Vagina (tissue), 2 donors: ENCODE data around the gene RPS6KA2. TPM values are rescaled to one million over a fixed set of nuclear protein-coding genes. Genes with fewer than 3 reads are reported as not detected.

Experiments used
- DNase-seq, 2 donors: peaks; one replicate each; pipeline ENCODE4 v3.0.0-alpha.2; 2017; ENCODE audit errors: extremely low spot score in 2 of 2
- H3K27ac ChIP-seq: fragments of 200-600 bp; sonication (generic); one replicate; pipeline ENCODE4 v1.5.1; 2019
- H3K27me3 ChIP-seq: fragments of 200-600 bp; sonication (generic); one replicate; pipeline ENCODE4 v1.5.1; 2019
- H3K36me3 ChIP-seq, 2 donors: fragments of 200-600 bp; sonication (generic); one replicate each; pipeline ENCODE4 v1.5.1; 2017 to 2019
- H3K4me1 ChIP-seq: fragments of 200-600 bp; sonication (generic); one replicate; pipeline ENCODE4 v1.5.1; 2019
- H3K4me3 ChIP-seq, 2 donors: fragments of 200-600 bp; sonication (generic); 1 replicate in 1 of 2; 2 replicates in 1 of 2; pipeline ENCODE4 v1.5.1; 2016 to 2019
- H3K9me3 ChIP-seq: fragments of 200-600 bp; sonication (generic); one replicate; pipeline ENCODE4 v1.5.1; 2019
- POLR2A ChIP-seq, 2 donors: fragments of 450-650 bp; IDR thresholded peaks; one replicate each; pipeline ENCODE4 v1.6.1; 2017; ENCODE audit warnings: antibody characterized with exemption in 2 of 2, mild to moderate bottlenecking in 2 of 2, moderate library complexity in 2 of 2
- POLR2AphosphoS5 ChIP-seq, 2 donors: sonication (generic); formaldehyde crosslinking; IDR thresholded peaks; one replicate each; pipeline ENCODE4 v1.9.0; 2017; ENCODE audit warnings: antibody characterized with exemption in 2 of 2, mild to moderate bottlenecking in 2 of 2, low read depth in 1 of 2; ENCODE audit not compliant: insufficient read depth in 1 of 2
- intact Hi-C: fragments of 100-400 bp; cut with DNase I; formaldehyde crosslinking; loops from one replicate; pipeline ENCODE4 v1.15.1; 2023
- total RNA-seq: library from RNA; depleted of rRNA; stranded (reverse); fragments of >200 nt; gene quantifications from one replicate; pipeline ENCODE4 v1.2.3, GENCODE V29; 2016
- TF ChIP-seq, protein P1 (sequence below), 3 experiments: fragments of 450-650 bp in 2 of 3; fragments of 200-600 bp in 1 of 3; sonication (generic) in 1 of 3; IDR thresholded peaks; one replicate each; pipeline ENCODE4 v1.5.1; 2017 to 2019; ENCODE audit warnings: antibody characterized with exemption in 3 of 3, mild to moderate bottlenecking in 2 of 3, moderate library complexity in 2 of 3

RPS6KA2 gene
- total RNA-seq, 1 donor from 2014 or later: 65.1 TPM

GRCh38 chr6:166563805-166564204 lies 63.2 kb downstream of the RPS6KA2 start:
- no peak overlapping the region for H3K27ac ChIP-seq
- H3K4me3 ChIP-seq: no peak overlapping the region
- TF ChIP-seq POLR2AphosphoS5 (IDR thresholded peaks at IDR 0.05; ENCODE audit: insufficient read depth in 1 of 2, low read depth in 1 of 2): no peak
- TF ChIP-seq, protein P1, sequence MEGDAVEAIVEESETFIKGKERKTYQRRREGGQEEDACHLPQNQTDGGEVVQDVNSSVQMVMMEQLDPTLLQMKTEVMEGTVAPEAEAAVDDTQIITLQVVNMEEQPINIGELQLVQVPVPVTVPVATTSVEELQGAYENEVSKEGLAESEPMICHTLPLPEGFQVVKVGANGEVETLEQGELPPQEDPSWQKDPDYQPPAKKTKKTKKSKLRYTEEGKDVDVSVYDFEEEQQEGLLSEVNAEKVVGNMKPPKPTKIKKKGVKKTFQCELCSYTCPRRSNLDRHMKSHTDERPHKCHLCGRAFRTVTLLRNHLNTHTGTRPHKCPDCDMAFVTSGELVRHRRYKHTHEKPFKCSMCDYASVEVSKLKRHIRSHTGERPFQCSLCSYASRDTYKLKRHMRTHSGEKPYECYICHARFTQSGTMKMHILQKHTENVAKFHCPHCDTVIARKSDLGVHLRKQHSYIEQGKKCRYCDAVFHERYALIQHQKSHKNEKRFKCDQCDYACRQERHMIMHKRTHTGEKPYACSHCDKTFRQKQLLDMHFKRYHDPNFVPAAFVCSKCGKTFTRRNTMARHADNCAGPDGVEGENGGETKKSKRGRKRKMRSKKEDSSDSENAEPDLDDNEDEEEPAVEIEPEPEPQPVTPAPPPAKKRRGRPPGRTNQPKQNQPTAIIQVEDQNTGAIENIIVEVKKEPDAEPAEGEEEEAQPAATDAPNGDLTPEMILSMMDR (IDR thresholded peaks at IDR 0.05): no peak
- no peak for TF ChIP-seq POLR2A (IDR thresholded peaks at IDR 0.05)
- no peaks in the 10 kb centered on the region for H3K36me3 ChIP-seq
- no peak for DNase-seq
- intact Hi-C loops: no loop called here
- H3K9me3 ChIP-seq: no peaks in the 10 kb centered on the region
- H3K27me3 ChIP-seq: no peaks in the 10 kb centered on the region
- H3K4me1 ChIP-seq: peaks cover 31% of the 10 kb centered on the region

- DNase-seq: no peak
- intact Hi-C loops: no loop called here
- TF ChIP-seq POLR2A (IDR thresholded peaks at IDR 0.05) (no peak), POLR2AphosphoS5 (IDR thresholded peaks at IDR 0.05; ENCODE audit: insufficient read depth in 1 of 2, low read depth in 1 of 2) (no peak)
- TF ChIP-seq, protein P1 (IDR thresholded peaks at IDR 0.05): no peak
- Histone ChIP-seq H3K36me3 (no peaks in the 10 kb centered on the region), H3K4me1 (peaks cover 34% of the 10 kb centered on the region), H3K4me3 (no peak overlapping the region), H3K27ac (peak overlapping the region; percentile 26), H3K9me3 (no peaks in the 10 kb centered on the region), H3K27me3 (no peaks in the 10 kb centered on the region)
Measured at GRCh38 chr6:166563200-166563599, 63.9 kb downstream of the RPS6KA2 start.

GRCh38 chr6:166562726-166563125 lies 64.3 kb downstream of the RPS6KA2 start:
- TF ChIP-seq POLR2AphosphoS5 (IDR thresholded peaks at IDR 0.05; ENCODE audit: insufficient read depth in 1 of 2, low read depth in 1 of 2): no peak
- TF ChIP-seq, protein P1 (IDR thresholded peaks at IDR 0.05): no peak
- TF ChIP-seq POLR2A (IDR thresholded peaks at IDR 0.05): no peak
- H3K27ac ChIP-seq: peak overlapping the region; percentile 26

DNA sequence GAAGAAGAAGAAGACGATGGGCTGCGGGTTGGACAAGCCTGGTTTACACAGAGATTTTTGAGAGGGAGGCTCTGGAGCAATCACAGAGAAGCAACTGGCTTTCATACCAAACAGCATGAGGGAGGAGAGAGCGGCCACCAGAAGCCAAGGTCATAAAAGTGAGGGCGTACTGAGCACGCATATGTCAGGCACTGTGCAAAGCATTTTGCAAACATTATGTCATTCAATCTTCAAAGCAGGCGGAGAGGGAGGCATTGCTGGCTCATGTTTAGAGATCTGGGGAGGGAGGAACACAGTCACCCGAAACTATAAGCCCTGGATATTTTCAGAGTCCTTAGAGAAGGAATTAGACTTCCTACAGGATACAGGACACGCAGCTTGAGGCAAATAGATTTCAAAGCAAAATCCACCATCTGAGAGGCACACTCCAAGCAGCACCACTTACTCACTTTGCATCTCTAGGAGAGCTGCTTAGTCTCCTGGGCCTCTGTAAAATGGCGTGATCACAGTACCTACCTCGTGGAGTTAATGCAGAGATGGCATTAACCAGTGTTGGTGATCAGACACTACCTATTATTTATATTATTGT lies 65.2 kb downstream of the RPS6KA2 start:
- intact Hi-C loops: no loop called here
- peak overlapping the region; percentile 26 for H3K27ac ChIP-seq
- TF ChIP-seq POLR2A (IDR thresholded peaks at IDR 0.05) (no peak), POLR2AphosphoS5 (IDR thresholded peaks at IDR 0.05; ENCODE audit: insufficient read depth in 1 of 2, low read depth in 1 of 2) (peak in 1 of 2 donors; percentile 37)

More at GRCh38 chr6:166562726-166563125, 64.3 kb downstream of the RPS6KA2 start:
- no peak overlapping the region for H3K4me3 ChIP-seq
- no peaks in the 10 kb centered on the region for H3K27me3 ChIP-seq
- H3K36me3 ChIP-seq: no peaks in the 10 kb centered on the region
- intact Hi-C loops: no loop called here
- DNase-seq: no peak
- peaks cover 38% of the 10 kb centered on the region for H3K4me1 ChIP-seq
- no peaks in the 10 kb centered on the region for H3K9me3 ChIP-seq

GRCh38 chr6:166560222-166560621 lies 66.8 kb downstream of the RPS6KA2 start:
- H3K4me1 ChIP-seq: peaks cover 48% of the 10 kb centered on the region
- intact Hi-C loops: no loop called here
- H3K27ac ChIP-seq: no peak overlapping the region
- no peak overlapping the region for H3K4me3 ChIP-seq
- TF ChIP-seq POLR2AphosphoS5 (IDR thresholded peaks at IDR 0.05; ENCODE audit: insufficient read depth in 1 of 2, low read depth in 1 of 2) (no peak), POLR2A (IDR thresholded peaks at IDR 0.05) (no peak)
- TF ChIP-seq, protein P1 (IDR thresholded peaks at IDR 0.05): no peak
- no peaks in the 10 kb centered on the region for H3K27me3 ChIP-seq
- H3K9me3 ChIP-seq: no peaks in the 10 kb centered on the region
- DNase-seq: no peak
- H3K36me3 ChIP-seq: no peaks in the 10 kb centered on the region

More for the DNA sequence above, 65.2 kb downstream of the RPS6KA2 start:
- no peaks in the 10 kb centered on the region for H3K27me3 ChIP-seq
- peaks cover 44% of the 10 kb centered on the region for H3K4me1 ChIP-seq
- no peak overlapping the region for H3K4me3 ChIP-seq
- H3K36me3 ChIP-seq: no peaks in the 10 kb centered on the region
- DNase-seq: no peak
- no peaks in the 10 kb centered on the region for H3K9me3 ChIP-seq
